IPS-20b (cell line): Measurements from ENCODE around the gene GGT6.

Source experiments
- H3K27ac ChIP-seq: one replicate; pipeline ENCODE4 v1.5.1; 2013; ENCODE audit warnings: low read length
- H3K27me3 ChIP-seq: 2 replicates; pipeline ENCODE4 v1.6.1; 2013; ENCODE audit warnings: mild to moderate bottlenecking, low read length, inconsistent platforms; ENCODE audit not compliant: insufficient read depth
- H3K36me3 ChIP-seq: 2 replicates; pipeline ENCODE4 v1.6.1; 2013; ENCODE audit warnings: low read depth, mild to moderate bottlenecking, inconsistent platforms, low read length, moderate library complexity; ENCODE audit not compliant: insufficient read depth
- H3K4me1 ChIP-seq: 2 replicates; pipeline ENCODE4 v1.6.1; 2013; ENCODE audit warnings: mild to moderate bottlenecking, control low read depth, inconsistent platforms, low read length, moderate library complexity; ENCODE audit not compliant: insufficient read depth
- H3K4me3 ChIP-seq: 2 replicates; pipeline ENCODE4 v1.5.1; 2013; ENCODE audit warnings: mild to moderate bottlenecking, low read length, inconsistent platforms
- H3K9ac ChIP-seq: 2 replicates; pipeline ENCODE4 v1.6.1; 2013; ENCODE audit warnings: low read depth, mild to moderate bottlenecking, inconsistent platforms, low read length, moderate library complexity
- H3K9me3 ChIP-seq: 2 replicates; pipeline ENCODE4 v1.6.1; 2013; ENCODE audit warnings: mild to moderate bottlenecking, low read depth, low read length, inconsistent platforms; ENCODE audit not compliant: insufficient read depth

Gene GGT6

DNA sequence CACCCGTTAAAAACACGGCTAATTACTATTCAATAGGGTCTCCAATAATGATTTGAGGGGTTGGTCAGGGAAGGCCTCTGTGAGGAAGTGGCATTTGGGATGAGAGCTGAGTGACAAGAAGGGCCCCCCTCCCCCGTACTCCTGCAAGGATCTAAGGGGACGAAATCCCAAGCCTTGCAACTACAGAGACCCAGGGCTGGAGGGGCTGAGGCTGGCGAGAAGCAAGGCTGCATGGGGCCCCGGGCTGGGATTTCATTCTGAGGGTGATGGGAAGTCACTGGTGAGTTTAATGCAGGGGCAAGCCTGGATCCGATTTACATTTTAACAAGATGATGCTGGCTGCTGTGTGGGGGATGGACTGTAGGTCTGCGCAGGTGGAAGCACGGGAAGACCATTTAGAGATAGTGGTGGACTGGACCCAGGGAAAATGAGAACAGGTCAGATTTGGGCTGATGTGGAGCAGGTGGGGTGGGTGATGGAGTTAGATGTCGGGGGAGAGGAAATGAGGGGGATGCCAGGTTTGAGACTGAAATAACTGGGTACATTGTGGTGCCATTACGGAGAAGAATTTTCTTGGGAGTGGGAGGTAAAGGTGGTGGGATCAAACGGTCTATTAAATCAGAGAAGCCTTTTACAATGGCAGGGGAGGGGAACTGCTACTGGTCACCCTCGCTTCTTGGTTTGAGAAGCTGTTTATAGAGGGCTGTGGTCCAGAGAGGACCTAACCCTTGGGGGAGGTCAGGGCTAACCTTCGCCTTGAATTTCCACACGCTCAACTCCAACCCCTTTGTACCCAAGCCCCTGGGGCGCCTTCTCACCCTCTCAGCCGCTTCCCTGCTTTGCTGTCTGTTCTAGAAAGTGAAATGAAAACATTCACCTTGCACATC is 4.3 kb downstream of the GGT6 start:
- H3K27ac ChIP-seq: peak overlapping the region; percentile 94

DNA sequence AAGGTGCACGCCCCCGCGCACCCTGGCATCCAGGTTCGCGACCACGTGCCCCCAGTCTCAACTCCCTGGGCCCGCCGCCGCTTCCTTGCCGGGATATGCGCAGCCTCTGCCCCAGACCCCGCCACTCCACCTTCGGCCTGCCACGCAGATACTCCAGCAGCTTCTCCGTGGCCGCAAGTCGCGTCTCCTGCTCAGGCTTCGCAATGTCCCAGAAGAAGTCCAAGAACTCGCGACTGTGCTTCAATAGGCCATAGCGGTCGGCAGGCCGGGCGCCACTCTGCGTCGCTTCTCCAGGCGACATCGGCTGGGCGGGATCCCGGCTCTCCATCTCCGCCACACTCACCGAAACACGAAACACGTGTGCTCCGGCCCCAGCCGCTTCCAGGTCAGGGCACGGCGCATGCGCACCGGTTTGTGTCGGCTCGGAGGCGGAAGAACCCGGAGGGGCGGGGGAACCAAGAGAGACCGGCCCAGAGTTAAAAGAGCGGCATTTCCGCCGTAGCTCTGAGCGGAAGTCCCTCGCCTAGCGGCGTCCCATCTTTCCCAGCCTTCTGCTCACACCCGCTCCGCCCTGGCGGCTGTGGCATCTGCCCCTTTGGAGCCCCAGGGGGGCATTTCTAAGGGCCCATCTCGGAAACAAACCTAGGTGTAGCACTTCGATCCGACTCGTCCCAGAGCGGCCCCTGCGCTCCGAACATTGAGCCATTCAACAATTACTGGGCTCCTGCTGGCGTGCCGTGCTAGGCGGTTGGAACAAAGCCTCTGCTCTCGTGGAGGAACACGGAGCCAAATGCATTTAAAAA is 5.2 kb downstream of the GGT6 start, which contains the start of gene MYBBP1A:
Gene MYBBP1A (minus strand): TSS at position 388 of the 803 bp plus-strand sequence. CDS start 60 bp downstream, at position 328.
- peak within 1 kb of the TSS; percentile 96 for H3K4me3 ChIP-seq
- H3K9ac ChIP-seq: peak within 1 kb of the TSS; percentile 92
- peaks cover 39% of the 10 kb centered on the region for H3K36me3 ChIP-seq
- H3K27ac ChIP-seq: peak within 1 kb of the TSS; percentile 94
- peaks cover 9% of the 10 kb centered on the region for H3K4me1 ChIP-seq
- no peaks in the 10 kb centered on the region for H3K27me3 ChIP-seq
- no peaks in the 10 kb centered on the region for H3K9me3 ChIP-seq

More for the DNA sequence above, 4.3 kb downstream of the GGT6 start:
- Histone ChIP-seq H3K4me1 (peaks cover 9% of the 10 kb centered on the region), H3K9me3 (no peaks in the 10 kb centered on the region), H3K36me3 (peaks cover 30% of the 10 kb centered on the region), H3K9ac (peak overlapping the region; percentile 92), H3K4me3 (peak overlapping the region; percentile 96), H3K27me3 (no peaks in the 10 kb centered on the region)

DNA sequence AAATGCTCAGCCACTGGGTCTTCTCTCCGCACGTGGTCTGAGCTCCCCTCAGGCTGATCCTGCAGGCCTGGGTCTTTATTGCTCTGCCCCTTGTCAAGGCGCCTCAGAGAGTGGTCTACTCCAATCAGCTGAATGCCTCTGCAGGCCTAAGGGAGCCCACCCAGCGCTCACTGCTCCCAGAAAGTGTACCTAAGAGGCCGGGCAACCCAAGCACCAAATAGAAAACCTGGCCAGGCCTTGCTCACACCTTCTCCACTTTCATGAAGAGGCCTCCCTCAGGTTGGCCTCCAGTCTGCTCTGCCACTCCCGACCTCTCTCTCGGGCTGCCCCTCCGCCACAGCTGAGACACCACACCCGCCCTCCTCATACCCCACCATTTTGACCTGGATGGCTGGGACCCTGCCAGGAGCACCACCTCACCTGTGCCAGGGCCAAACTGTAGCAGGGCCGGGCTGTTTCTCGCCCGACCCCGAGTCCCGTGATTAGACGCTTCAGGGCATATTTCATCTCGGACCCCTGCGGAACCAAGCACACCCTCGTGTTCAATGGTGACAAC is 5.9 kb downstream of the GGT6 start:
- Histone ChIP-seq H3K9ac (peak overlapping the region; percentile 92), H3K27me3 (no peaks in the 10 kb centered on the region), H3K36me3 (peaks cover 46% of the 10 kb centered on the region), H3K9me3 (no peaks in the 10 kb centered on the region), H3K27ac (peak overlapping the region; percentile 69), H3K4me1 (peaks cover 9% of the 10 kb centered on the region), H3K4me3 (peak overlapping the region; percentile 96)

DNA sequence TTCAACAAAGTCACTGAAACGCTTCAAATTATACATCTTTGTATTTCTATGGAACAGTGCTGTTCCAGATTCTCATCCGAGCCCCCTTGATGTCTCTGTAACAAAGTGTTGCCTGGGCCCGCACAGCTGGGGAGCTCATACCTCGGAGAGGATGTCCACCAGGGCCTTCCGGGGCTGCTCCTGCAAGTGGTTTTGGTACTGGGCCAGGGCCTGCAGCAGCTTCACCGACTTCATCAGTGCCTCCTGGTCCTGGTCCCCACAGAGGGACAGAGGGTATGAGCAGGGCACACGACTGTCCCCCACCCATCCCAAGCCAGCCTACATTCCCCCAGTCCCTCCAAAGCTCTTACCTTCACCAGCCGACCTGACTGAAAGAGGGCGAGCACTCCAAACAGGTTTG is 6.7 kb downstream of the GGT6 start:
- Histone ChIP-seq H3K4me1 (peaks cover 9% of the 10 kb centered on the region), H3K27me3 (no peaks in the 10 kb centered on the region), H3K36me3 (peaks cover 54% of the 10 kb centered on the region), H3K9me3 (no peaks in the 10 kb centered on the region), H3K9ac (peak overlapping the region; percentile 92), H3K4me3 (peak overlapping the region; percentile 96), H3K27ac (no peak overlapping the region)

GRCh38 chr17:4551796-4552525 is 8.4 kb downstream of the GGT6 start:
- H3K27me3 ChIP-seq: no peaks in the 10 kb centered on the region
- no peaks in the 10 kb centered on the region for H3K9me3 ChIP-seq
- no peak overlapping the region for H3K9ac ChIP-seq
- no peak overlapping the region for H3K27ac ChIP-seq
- H3K36me3 ChIP-seq: peaks cover 71% of the 10 kb centered on the region
- peaks cover 9% of the 10 kb centered on the region for H3K4me1 ChIP-seq
- no peak overlapping the region for H3K4me3 ChIP-seq

GRCh38 chr17:4551141-4551540 is 9.2 kb downstream of the GGT6 start:
- Histone ChIP-seq H3K4me3 (no peak overlapping the region), H3K36me3 (peaks cover 79% of the 10 kb centered on the region), H3K9ac (no peak overlapping the region), H3K27ac (no peak overlapping the region), H3K9me3 (no peaks in the 10 kb centered on the region), H3K4me1 (peaks cover 9% of the 10 kb centered on the region), H3K27me3 (no peaks in the 10 kb centered on the region)

- Histone ChIP-seq H3K27ac (no peak overlapping the region), H3K27me3 (no peaks in the 10 kb centered on the region), H3K9ac (no peak overlapping the region), H3K4me1 (peaks cover 6% of the 10 kb centered on the region), H3K4me3 (no peak overlapping the region), H3K9me3 (no peaks in the 10 kb centered on the region), H3K36me3 (peaks cover 85% of the 10 kb centered on the region)
Measured at GRCh38 chr17:4550534-4551039, 9.8 kb downstream of the GGT6 start.

DNA sequence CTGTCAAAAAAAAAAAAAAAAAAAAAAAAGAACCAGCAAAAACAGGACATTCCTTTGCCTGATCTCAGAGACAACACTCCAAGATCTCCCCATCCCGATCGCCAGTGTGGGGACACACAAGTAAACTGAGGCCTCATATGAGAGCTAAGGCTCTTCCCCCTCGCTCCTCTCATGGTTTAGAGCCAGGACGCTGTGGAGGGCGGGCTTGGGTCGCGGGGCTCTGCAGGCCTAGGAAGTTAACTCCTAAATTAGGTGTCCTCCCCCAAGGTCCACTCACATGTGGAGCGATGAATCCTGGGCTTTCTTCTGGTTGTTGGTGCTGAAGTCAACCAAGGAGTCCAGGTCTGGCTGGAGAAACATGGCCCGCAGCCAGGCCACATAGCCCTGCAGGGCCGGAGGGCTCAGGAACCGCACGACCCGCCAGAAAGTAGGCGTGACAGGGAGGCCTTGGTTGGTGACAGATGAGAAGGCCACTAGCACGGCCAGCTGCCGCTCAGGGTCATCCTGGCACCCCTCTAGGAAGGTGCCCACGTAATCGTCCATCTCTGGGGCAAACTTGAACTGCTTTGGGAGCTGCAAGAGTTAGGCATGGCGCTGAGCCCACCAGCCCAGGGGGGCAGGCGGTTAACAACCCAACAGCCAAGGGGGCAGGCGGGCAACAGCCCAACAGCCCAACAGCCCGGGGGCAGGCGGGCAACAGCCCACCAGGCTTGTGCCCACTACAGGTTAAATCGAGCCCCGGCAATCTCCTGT is 10.4 kb downstream of the GGT6 start:
- no peaks in the 10 kb centered on the region for H3K27me3 ChIP-seq
- H3K4me1 ChIP-seq: peaks cover 6% of the 10 kb centered on the region
- no peaks in the 10 kb centered on the region for H3K9me3 ChIP-seq
- peaks cover 91% of the 10 kb centered on the region for H3K36me3 ChIP-seq
- H3K9ac ChIP-seq: no peak overlapping the region
- H3K27ac ChIP-seq: no peak overlapping the region
- no peak overlapping the region for H3K4me3 ChIP-seq

- Histone ChIP-seq H3K9me3 (no peaks in the 10 kb centered on the region), H3K4me3 (no peak overlapping the region), H3K27ac (no peak overlapping the region), H3K36me3 (peaks cover 95% of the 10 kb centered on the region), H3K9ac (no peak overlapping the region), H3K27me3 (no peaks in the 10 kb centered on the region), H3K4me1 (peaks cover 2% of the 10 kb centered on the region)
Measured at GRCh38 chr17:4548721-4549531, 11.5 kb downstream of the GGT6 start.

DNA sequence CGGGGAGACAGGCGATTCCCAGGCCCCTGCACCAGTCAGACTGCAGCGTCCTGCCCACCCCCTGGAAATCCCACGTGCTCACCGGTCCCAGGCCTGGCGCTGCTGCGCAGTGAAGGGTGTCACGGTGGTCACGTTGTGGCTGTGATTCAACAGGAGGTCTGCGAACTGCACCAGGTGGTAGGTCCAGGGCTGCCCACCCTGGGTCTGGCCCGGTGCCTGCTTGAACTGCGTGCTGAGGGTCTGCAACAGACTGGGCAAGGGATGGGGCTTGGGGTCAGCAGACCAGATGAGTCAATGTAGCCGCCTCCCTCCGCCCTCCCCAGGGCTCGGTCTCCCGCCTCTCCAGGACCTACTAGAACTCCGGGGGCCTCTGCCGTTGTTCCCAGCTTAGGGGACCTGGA is 12.3 kb downstream of the GGT6 start:
- Histone ChIP-seq H3K9ac (no peak overlapping the region), H3K4me1 (no peaks in the 10 kb centered on the region; the same call in 1 of the 2 replicates), H3K4me3 (no peak overlapping the region), H3K36me3 (peaks cover 95% of the 10 kb centered on the region), H3K27ac (no peak overlapping the region), H3K9me3 (no peaks in the 10 kb centered on the region), H3K27me3 (no peaks in the 10 kb centered on the region)
